Endodermal cell (in vitro differentiated cells): Measurements from ENCODE around the gene FBXL17. TPM values are rescaled to one million over a fixed set of nuclear protein-coding genes. Genes with fewer than 3 reads are reported as not detected.

Experiments
- DNase-seq: peaks from one replicate; pipeline ENCODE4 v3.0.0-alpha.2; 2017
- H3K27ac ChIP-seq: 2 replicates; pipeline ENCODE4 v1.5.1; 2013; ENCODE audit warnings: mild to moderate bottlenecking, low read depth, low read length, moderate library complexity
- H3K27me3 ChIP-seq: 2 replicates; pipeline ENCODE4 v1.6.1; 2013; ENCODE audit warnings: mild to moderate bottlenecking, low read length, moderate library complexity; ENCODE audit not compliant: insufficient read depth, control insufficient read depth, poor library complexity, severe bottlenecking
- H3K36me3 ChIP-seq: 2 replicates; pipeline ENCODE4 v1.7.0; 2013; ENCODE audit warnings: mild to moderate bottlenecking, low read length, moderate library complexity; ENCODE audit not compliant: control insufficient read depth, insufficient read depth
- H3K4me1 ChIP-seq: one replicate; pipeline ENCODE4 v1.7.0; 2013; ENCODE audit warnings: low read length; ENCODE audit not compliant: control insufficient read depth, insufficient read depth
- H3K4me3 ChIP-seq: 2 replicates; pipeline ENCODE4 v1.5.1; 2013; ENCODE audit warnings: mild to moderate bottlenecking, low read length, moderate library complexity
- H3K9ac ChIP-seq: 2 replicates; pipeline ENCODE4 v1.6.1; 2013; ENCODE audit warnings: mild to moderate bottlenecking, low read length, moderate library complexity; ENCODE audit not compliant: poor library complexity, severe bottlenecking; ENCODE audit errors: extremely low read depth
- H3K9me3 ChIP-seq: 2 replicates; pipeline ENCODE4 v1.6.1; 2013; ENCODE audit warnings: mild to moderate bottlenecking, low read length, moderate library complexity; ENCODE audit not compliant: control insufficient read depth
- H3K27ac Mint-ChIP-seq: 2 replicates; pipeline ENCODE4 v1.8.0; 2020; ENCODE audit warnings: mixed read lengths
- H3K27me3 Mint-ChIP-seq: 2 replicates; pipeline ENCODE4 v1.8.0; 2021; ENCODE audit warnings: mild to moderate bottlenecking, mixed read lengths; ENCODE audit not compliant: insufficient read depth
- H3K36me3 Mint-ChIP-seq: 2 replicates; pipeline ENCODE4 v1.8.0; 2020; ENCODE audit warnings: low read depth, mixed read lengths
- H3K4me1 Mint-ChIP-seq: 2 replicates; pipeline ENCODE4 v1.8.0; 2020; ENCODE audit warnings: mixed read lengths
- H3K4me3 Mint-ChIP-seq: 2 replicates; pipeline ENCODE4 v1.8.0; 2020; ENCODE audit warnings: mild to moderate bottlenecking, moderate library complexity, mixed read lengths
- H3K9me3 Mint-ChIP-seq: 2 replicates; pipeline ENCODE4 v1.8.0; 2020; ENCODE audit warnings: mild to moderate bottlenecking, mixed read lengths
- CTCF ChIP-seq: fragments of 200-600 bp; sonication (generic); conservative IDR thresholded peaks from 2 replicates; pipeline ENCODE4 v1.5.0; 2021; ENCODE audit warnings: antibody characterized with exemption, mild to moderate bottlenecking
- WGBS, 2 experiments: methylation state at CpG; one replicate each; pipeline versions ENCODE4 v1.1.5 to v1.1.7; 2013; ENCODE audit warnings: missing lambda C conversion rate in 2 of 2, mixed read lengths in 1 of 2; ENCODE audit not compliant: insufficient coverage in 1 of 2, insufficient read length in 1 of 2; 5-methylcytosine and 5-hydroxymethylcytosine counted together
- total RNA-seq, 2 donors: library from RNA; stranded (reverse); fragmentation: NEBNext Ultra II Directional in 1 of 2; extraction: Animal tissue kit (Norgen Biotek cat#: 25700) in 1 of 2; gene quantifications; 2 replicates in 1 of 2; 3 replicates in 1 of 2; pipeline ENCODE4 v1.2.1, GENCODE V29; 2021

Gene FBXL17
- total RNA-seq, 2 donors from 2014 or later: 7.4 to 8.6 TPM

DNA sequence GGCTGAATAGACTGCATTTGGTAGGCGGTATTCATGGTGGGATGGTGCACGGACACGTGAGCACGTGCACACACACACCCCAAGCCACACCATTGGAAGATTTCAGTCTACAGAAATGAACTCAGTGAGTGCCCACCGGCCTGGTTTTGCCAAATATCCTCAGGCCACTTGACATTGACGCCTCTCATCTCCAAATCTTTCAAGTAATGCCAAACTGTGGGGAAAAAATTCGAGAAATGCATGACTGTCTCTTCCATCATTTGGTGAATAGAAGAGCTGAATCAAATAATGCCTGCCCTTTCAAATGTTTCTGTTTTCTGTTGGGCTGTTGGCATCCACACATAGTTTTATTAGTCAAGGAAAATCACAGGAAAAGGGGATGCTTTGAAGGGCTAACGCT lies 528.9 kb downstream of the FBXL17 start:
- 85 to 95% methylated on average over 3 to 8 of the region's 8 CpGs for WGBS, 2 experiments
- H3K4me3 Mint-ChIP-seq: no peak overlapping the region
- H3K27me3 ChIP-seq: no peaks in the 10 kb centered on the region

GRCh38 chr5:107849118-107849517 lies 532.8 kb downstream of the FBXL17 start:
- WGBS, 2 experiments: 100% methylated on average over 2 to 5 of the region's 5 CpGs
- Mint-ChIP-seq H3K4me1 (no peaks in the 10 kb centered on the region), H3K36me3 (no peaks in the 10 kb centered on the region), H3K27me3 (peaks cover 4% of the 10 kb centered on the region), H3K4me3 (no peak overlapping the region), H3K9me3 (no peaks in the 10 kb centered on the region), H3K27ac (no peak overlapping the region)
- Histone ChIP-seq H3K27ac (no peak overlapping the region), H3K4me3 (no peak overlapping the region), H3K9me3 (no peaks in the 10 kb centered on the region), H3K4me1 (no peaks in the 10 kb centered on the region), H3K27me3 (no peaks in the 10 kb centered on the region), H3K9ac (no peak overlapping the region), H3K36me3 (no peaks in the 10 kb centered on the region)
- TF ChIP-seq CTCF: no peak
- no peak for DNase-seq

More for the DNA sequence above, 528.9 kb downstream of the FBXL17 start:
- no peak for DNase-seq
- Mint-ChIP-seq H3K27me3 (no peaks in the 10 kb centered on the region), H3K9me3 (no peaks in the 10 kb centered on the region), H3K27ac (no peak overlapping the region), H3K4me1 (peaks cover 4% of the 10 kb centered on the region), H3K36me3 (no peaks in the 10 kb centered on the region)
- no peak overlapping the region for H3K27ac ChIP-seq
- H3K4me1 ChIP-seq: no peaks in the 10 kb centered on the region
- H3K36me3 ChIP-seq: no peaks in the 10 kb centered on the region
- H3K4me3 ChIP-seq: no peak overlapping the region
- TF ChIP-seq CTCF: no peak
- H3K9me3 ChIP-seq: no peaks in the 10 kb centered on the region
- no peak overlapping the region for H3K9ac ChIP-seq

GRCh38 chr5:107840592-107840991 lies 541.3 kb downstream of the FBXL17 start:
- Mint-ChIP-seq H3K27ac (no peak overlapping the region), H3K36me3 (no peaks in the 10 kb centered on the region), H3K4me3 (no peak overlapping the region), H3K27me3 (peaks cover 19% of the 10 kb centered on the region), H3K9me3 (no peaks in the 10 kb centered on the region), H3K4me1 (peaks cover 17% of the 10 kb centered on the region)
- Histone ChIP-seq H3K9me3 (no peaks in the 10 kb centered on the region), H3K9ac (no peak overlapping the region), H3K4me1 (peaks cover 12% of the 10 kb centered on the region), H3K4me3 (no peak overlapping the region), H3K36me3 (no peaks in the 10 kb centered on the region), H3K27me3 (no peaks in the 10 kb centered on the region), H3K27ac (no peak overlapping the region)
- no peak for DNase-seq
- 84 to 87% methylated on average over 3 to 4 of the region's 4 CpGs for WGBS, 2 experiments
- TF ChIP-seq CTCF: no peak
